CD4-positive, CD25-positive, alpha-beta regulatory T cell (primary cell): ENCODE measurements around the gene BPI. TPM values are rescaled to one million over a fixed set of nuclear protein-coding genes. Genes with fewer than 3 reads are reported as not detected.

Experiments used
- ATAC-seq, 2 donors: fragments of 150-1000 bp; cut with Tn5 transposase; one replicate each; pipeline ENCODE4 v1.10.0; 2021; ENCODE audit warnings: low read depth in 2 of 2, moderate number of reproducible peaks in 2 of 2, moderate library complexity in 1 of 2
- DNase-seq, 3 donors: peaks; one replicate each; pipeline versions ENCODE4 v3.0.0 to v3.0.0-alpha.2; 2012 to 2022; ENCODE audit warnings: mixed read lengths in 1 of 3
- H3K27ac ChIP-seq: one replicate; pipeline ENCODE4 v1.7.0; 2013; ENCODE audit warnings: mild to moderate bottlenecking, low read length; ENCODE audit not compliant: insufficient read depth, poor library complexity, severe bottlenecking
- H3K27me3 ChIP-seq: one replicate; pipeline ENCODE4 v1.7.0; 2013; ENCODE audit warnings: low read length; ENCODE audit not compliant: control insufficient read depth, insufficient read depth
- H3K36me3 ChIP-seq: one replicate; pipeline ENCODE4 v1.7.0; 2013; ENCODE audit warnings: mild to moderate bottlenecking, low read length, moderate library complexity; ENCODE audit not compliant: control insufficient read depth, insufficient read depth
- H3K4me1 ChIP-seq: 2 replicates; pipeline ENCODE4 v1.7.0; 2013; ENCODE audit warnings: mild to moderate bottlenecking, low read length; ENCODE audit not compliant: insufficient read depth, control insufficient read depth, poor library complexity, severe bottlenecking
- H3K4me3 ChIP-seq: one replicate; pipeline ENCODE4 v1.7.0; 2013; ENCODE audit warnings: low read depth, mild to moderate bottlenecking, low read length, moderate library complexity
- H3K9me3 ChIP-seq, 2 experiments: 1 replicate in 1 of 2; 2 replicates in 1 of 2; pipeline ENCODE4 v1.7.0; 2013; ENCODE audit warnings: low read length in 2 of 2, mild to moderate bottlenecking in 1 of 2, moderate library complexity in 1 of 2; ENCODE audit not compliant: control insufficient read depth in 2 of 2
- H3K27ac Mint-ChIP-seq, 3 donors: one replicate each; pipeline ENCODE4 v1.8.0; 2020 to 2022; ENCODE audit warnings: mild to moderate bottlenecking in 3 of 3, mixed read lengths in 3 of 3, moderate library complexity in 2 of 3
- H3K27me3 Mint-ChIP-seq: one replicate; pipeline ENCODE4 v1.8.0; 2022; ENCODE audit warnings: mild to moderate bottlenecking, mixed read lengths
- H3K36me3 Mint-ChIP-seq: one replicate; pipeline ENCODE4 v1.8.0; 2020; ENCODE audit warnings: mixed read lengths
- H3K4me1 Mint-ChIP-seq, 4 donors: one replicate each; pipeline ENCODE4 v1.8.0; 2020 to 2022; ENCODE audit warnings: mixed read lengths in 4 of 4, mild to moderate bottlenecking in 1 of 4
- H3K4me3 Mint-ChIP-seq, 4 donors: one replicate each; pipeline ENCODE4 v1.8.0; 2020 to 2022; ENCODE audit warnings: mild to moderate bottlenecking in 4 of 4, mixed read lengths in 4 of 4, moderate library complexity in 3 of 4
- H3K9me3 Mint-ChIP-seq, 7 donors: one replicate each; pipeline ENCODE4 v1.8.0; 2020 to 2022; ENCODE audit warnings: mixed read lengths in 7 of 7, mild to moderate bottlenecking in 3 of 7, moderate library complexity in 2 of 7
- polyA plus RNA-seq, 4 donors: library from polyadenylated mRNA; unstranded; fragments of 300-500 nt; fragmentation: Illumina TruSeq; gene quantifications; one replicate each; pipeline ENCODE4 v1.2.3, GENCODE V29; 2021
- total RNA-seq: library from RNA; stranded (reverse); gene quantifications from one replicate; pipeline ENCODE4 v1.2.3, GENCODE V29; 2022

Gene BPI
- total and polyA plus RNA-seq, 5 donors from 2014 or later = not detected

DNA sequence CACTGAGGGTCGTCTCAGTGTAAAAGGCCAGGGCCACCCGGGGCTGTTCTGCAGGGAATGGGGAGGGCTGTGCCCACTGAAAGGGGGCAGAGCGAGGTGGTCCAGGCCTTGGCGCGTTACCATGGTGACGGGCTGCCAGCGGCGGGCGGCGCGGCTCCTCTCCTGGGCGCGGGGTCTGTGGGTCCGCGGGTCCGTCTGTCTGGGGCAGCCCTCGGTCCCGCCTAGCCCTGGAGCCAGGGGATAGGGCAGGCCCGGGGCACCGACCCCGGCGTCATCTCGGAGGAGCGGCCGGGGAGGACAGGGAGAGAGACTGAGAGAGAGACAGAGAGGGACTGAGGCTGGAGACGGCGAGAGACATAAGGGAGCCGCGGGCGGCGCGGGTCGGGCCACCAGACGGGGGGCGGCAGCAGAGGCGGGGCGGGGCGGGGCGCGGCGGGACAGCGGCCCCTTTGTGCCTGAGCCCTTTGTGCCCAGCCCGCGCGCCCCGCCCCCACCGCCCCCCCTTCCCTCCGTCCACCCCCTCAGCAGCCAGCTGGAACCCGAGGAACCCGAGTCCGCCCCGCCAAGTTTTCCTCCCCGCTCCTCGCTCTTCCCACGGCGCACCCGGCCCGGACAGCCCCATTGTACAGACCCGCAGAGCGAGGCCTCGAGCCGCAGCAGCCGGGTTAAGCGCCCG is 43.4 kb upstream of the BPI start, which contains the start of gene KIAA1755:
KIAA1755 (minus strand) TSS at position 358 of the 676 bp plus-strand sequence; CDS start at position 123, 235 bp downstream.
- ATAC-seq = no peak

DNA sequence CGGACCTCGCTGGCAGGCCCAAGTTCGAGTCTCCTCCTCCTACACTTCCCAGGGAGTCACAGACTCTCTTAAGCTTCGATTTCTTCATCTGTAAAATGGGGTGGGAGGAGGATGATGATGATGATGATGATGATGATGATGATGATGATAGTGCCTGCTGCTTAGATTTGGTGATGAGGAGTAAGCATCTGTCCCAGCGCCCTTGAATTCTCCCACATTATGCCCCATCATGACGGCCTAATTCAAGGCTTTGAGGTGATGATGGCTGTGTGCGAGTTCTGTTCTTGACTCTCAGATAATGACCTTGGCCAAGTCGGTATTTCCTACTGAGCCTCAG is 42.9 kb upstream of the BPI start:
- peaks cover 59% of the 10 kb centered on the region for H3K27me3 Mint-ChIP-seq
- H3K27ac ChIP-seq = no peak overlapping the region
- no peak overlapping the region for H3K27ac Mint-ChIP-seq
- H3K9me3 ChIP-seq = no peaks in the 10 kb centered on the region
- H3K4me3 ChIP-seq = no peak overlapping the region
- peaks cover 16% of the 10 kb centered on the region for H3K27me3 ChIP-seq
- no peaks in the 10 kb centered on the region for H3K36me3 ChIP-seq
- H3K4me1 Mint-ChIP-seq = peaks cover 0 to 9% (median 2%) of the 10 kb centered on the region in 4 donors
- no peaks in the 10 kb centered on the region for H3K4me1 ChIP-seq
- no peak overlapping the region for H3K4me3 Mint-ChIP-seq
- ATAC-seq (no peak), DNase-seq (no peak)
- H3K9me3 Mint-ChIP-seq = peaks cover 0 to 8% (median 0%) of the 10 kb centered on the region in 7 donors
- no peaks in the 10 kb centered on the region for H3K36me3 Mint-ChIP-seq

More for the DNA sequence above, 43.4 kb upstream of the BPI start, which contains the start of gene KIAA1755:
- Histone ChIP-seq H3K27ac (no peak within 1 kb of the TSS), H3K36me3 (no peaks in the 10 kb centered on the region), H3K27me3 (peaks cover 16% of the 10 kb centered on the region), H3K9me3 (no peaks in the 10 kb centered on the region), H3K4me3 (no peak within 1 kb of the TSS), H3K4me1 (no peaks in the 10 kb centered on the region)
- Mint-ChIP-seq H3K4me3 (no peak within 1 kb of the TSS), H3K36me3 (no peaks in the 10 kb centered on the region), H3K9me3 (peaks cover 0 to 8% (median 0%) of the 10 kb centered on the region in 7 donors), H3K4me1 (peaks cover 0 to 9% (median 2%) of the 10 kb centered on the region in 4 donors), H3K27ac (no peak within 1 kb of the TSS), H3K27me3 (peaks cover 59% of the 10 kb centered on the region)
- no peak for DNase-seq

DNA sequence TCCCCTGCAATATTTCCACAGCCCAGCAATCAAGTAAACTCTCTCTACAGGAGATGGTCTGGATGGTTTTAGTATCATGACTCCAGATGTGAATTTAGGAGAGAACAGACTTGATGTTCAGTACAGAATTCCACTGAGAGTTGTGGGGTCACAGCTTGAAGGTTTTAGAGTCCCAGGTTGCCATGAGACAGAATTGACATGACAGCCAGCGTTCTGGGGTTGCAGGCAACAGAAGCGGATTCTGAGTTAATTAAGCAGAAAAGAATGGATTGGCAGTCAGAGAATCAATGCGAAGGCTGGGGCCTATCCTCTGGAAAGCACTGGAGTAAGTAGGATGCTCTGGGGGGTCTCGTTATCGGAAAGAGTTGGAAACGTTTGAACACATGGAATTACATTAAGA is 41.0 kb upstream of the BPI start:
- Mint-ChIP-seq H3K27me3 (peaks cover 62% of the 10 kb centered on the region), H3K27ac (no peak overlapping the region), H3K9me3 (peaks cover 0 to 5% (median 0%) of the 10 kb centered on the region in 7 donors), H3K4me3 (no peak overlapping the region), H3K36me3 (no peaks in the 10 kb centered on the region), H3K4me1 (peaks cover 0 to 9% (median 2%) of the 10 kb centered on the region in 4 donors)
- H3K27me3 ChIP-seq = peaks cover 16% of the 10 kb centered on the region
- H3K27ac ChIP-seq = no peak overlapping the region
- no peaks in the 10 kb centered on the region for H3K4me1 ChIP-seq
- no peak for DNase-seq
- no peaks in the 10 kb centered on the region for H3K36me3 ChIP-seq
- H3K4me3 ChIP-seq = no peak overlapping the region
- no peaks in the 10 kb centered on the region for H3K9me3 ChIP-seq
- ATAC-seq = no peak

DNA sequence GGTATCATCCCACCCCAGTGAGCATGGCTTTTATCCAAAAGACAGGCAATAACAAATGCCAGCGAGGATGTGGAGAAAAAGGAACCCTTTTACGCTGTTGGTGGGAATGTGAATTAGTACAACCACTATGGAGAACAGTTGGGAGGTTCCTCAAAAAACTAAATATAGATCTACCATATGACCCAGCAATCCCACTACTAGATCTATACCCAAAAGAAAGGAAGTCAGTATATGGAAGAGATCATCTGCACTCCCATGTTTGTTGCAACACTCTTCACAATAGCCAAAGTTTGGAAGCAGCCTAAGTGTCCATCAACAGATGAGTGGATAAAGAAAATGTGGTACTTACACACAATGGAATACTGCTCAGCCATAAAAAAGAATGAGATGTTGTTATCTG is 37.5 kb upstream of the BPI start:
- Histone ChIP-seq H3K36me3 (no peaks in the 10 kb centered on the region), H3K27me3 (peaks cover 7% of the 10 kb centered on the region), H3K4me3 (no peak overlapping the region), H3K9me3 (no peaks in the 10 kb centered on the region), H3K4me1 (no peaks in the 10 kb centered on the region), H3K27ac (no peak overlapping the region)
- H3K27me3 Mint-ChIP-seq = peaks cover 38% of the 10 kb centered on the region
- H3K4me1 Mint-ChIP-seq = no peaks in the 10 kb centered on the region
- ATAC-seq (no peak), DNase-seq (no peak)
- H3K36me3 Mint-ChIP-seq = no peaks in the 10 kb centered on the region
- H3K27ac Mint-ChIP-seq = no peak overlapping the region
- peaks cover 0 to 6% (median 0%) of the 10 kb centered on the region in 7 donors for H3K9me3 Mint-ChIP-seq
- H3K4me3 Mint-ChIP-seq = no peak overlapping the region

- H3K27me3 ChIP-seq = peaks cover 7% of the 10 kb centered on the region
- Mint-ChIP-seq H3K4me3 (no peak overlapping the region), H3K27me3 (peaks cover 30% of the 10 kb centered on the region), H3K36me3 (no peaks in the 10 kb centered on the region), H3K9me3 (peaks cover 0 to 6% (median 0%) of the 10 kb centered on the region in 7 donors), H3K4me1 (no peaks in the 10 kb centered on the region), H3K27ac (no peak overlapping the region)
- H3K4me3 ChIP-seq = no peak overlapping the region
- no peak overlapping the region for H3K27ac ChIP-seq
- H3K9me3 ChIP-seq = no peaks in the 10 kb centered on the region
- no peak for DNase-seq
- ATAC-seq = no peak
- H3K36me3 ChIP-seq = no peaks in the 10 kb centered on the region
- H3K4me1 ChIP-seq = no peaks in the 10 kb centered on the region
These were observed 36.7 kb upstream of the BPI start for GRCh38 chr20:38267296-38267695.

GRCh38 chr20:38267901-38268514 is 35.9 kb upstream of the BPI start:
- Mint-ChIP-seq H3K4me1 (no peaks in the 10 kb centered on the region), H3K27me3 (peaks cover 30% of the 10 kb centered on the region), H3K27ac (no peak overlapping the region), H3K4me3 (no peak overlapping the region), H3K36me3 (no peaks in the 10 kb centered on the region), H3K9me3 (peaks cover 0 to 4% (median 0%) of the 10 kb centered on the region in 7 donors)
- Histone ChIP-seq H3K4me1 (no peaks in the 10 kb centered on the region), H3K27ac (no peak overlapping the region), H3K36me3 (no peaks in the 10 kb centered on the region), H3K27me3 (peaks cover 5% of the 10 kb centered on the region), H3K9me3 (no peaks in the 10 kb centered on the region), H3K4me3 (no peak overlapping the region)
- ATAC-seq (no peak), DNase-seq (no peak)

DNA sequence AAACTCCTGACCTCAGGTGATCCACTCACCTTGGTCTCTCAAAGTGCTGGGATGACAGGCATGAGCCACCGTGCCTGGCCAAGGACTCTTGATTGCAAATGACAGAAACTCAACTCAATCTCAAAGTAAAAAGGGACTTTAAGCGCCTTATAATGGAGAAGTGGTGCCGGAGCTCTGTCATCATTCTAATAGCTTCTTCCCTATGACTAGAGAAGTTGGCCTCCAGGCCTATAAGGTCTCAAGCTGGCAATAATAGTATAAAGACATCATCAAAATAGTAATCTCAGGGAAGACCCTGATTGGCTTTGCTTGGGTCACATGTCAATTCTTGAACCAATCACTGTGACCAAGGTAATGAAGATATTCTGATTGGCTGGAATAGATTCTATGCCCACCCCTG is 34.9 kb upstream of the BPI start:
- H3K27ac ChIP-seq = no peak overlapping the region
- no peak overlapping the region for H3K4me3 ChIP-seq
- DNase-seq (no peak), ATAC-seq (no peak)
- H3K36me3 ChIP-seq = no peaks in the 10 kb centered on the region
- no peaks in the 10 kb centered on the region for H3K4me1 Mint-ChIP-seq
- peaks cover 24% of the 10 kb centered on the region for H3K27me3 Mint-ChIP-seq
- peaks cover 0 to 4% (median 0%) of the 10 kb centered on the region in 7 donors for H3K9me3 Mint-ChIP-seq
- no peak overlapping the region for H3K27ac Mint-ChIP-seq
- H3K4me1 ChIP-seq = no peaks in the 10 kb centered on the region
- no peaks in the 10 kb centered on the region for H3K9me3 ChIP-seq
- no peaks in the 10 kb centered on the region for H3K36me3 Mint-ChIP-seq
- peaks cover 4% of the 10 kb centered on the region for H3K27me3 ChIP-seq
- H3K4me3 Mint-ChIP-seq = no peak overlapping the region

- H3K4me1 Mint-ChIP-seq = no peaks in the 10 kb centered on the region
- DNase-seq = no peak
- H3K4me3 ChIP-seq = no peak overlapping the region
- no peak overlapping the region for H3K27ac ChIP-seq
- H3K27me3 Mint-ChIP-seq = peaks cover 21% of the 10 kb centered on the region
- H3K27me3 ChIP-seq = peaks cover 2% of the 10 kb centered on the region
- no peaks in the 10 kb centered on the region for H3K9me3 ChIP-seq
- no peak for ATAC-seq
- H3K4me1 ChIP-seq = no peaks in the 10 kb centered on the region
- H3K4me3 Mint-ChIP-seq = no peak overlapping the region
- H3K27ac Mint-ChIP-seq = no peak overlapping the region
- peaks cover 0 to 4% (median 0%) of the 10 kb centered on the region in 7 donors for H3K9me3 Mint-ChIP-seq
- H3K36me3 Mint-ChIP-seq = no peaks in the 10 kb centered on the region
- no peaks in the 10 kb centered on the region for H3K36me3 ChIP-seq
These were observed 34.2 kb upstream of the BPI start for GRCh38 chr20:38269715-38270114.
